IMR-90 (cell line): ENCODE data around the gene JMJD8. TPM values are rescaled to one million over a fixed set of nuclear protein-coding genes. Genes with fewer than 3 reads are reported as not detected.

Experiments used
- ATAC-seq: fragments of 200-7000 bp; cut with Tn5 transposase; 2 replicates; pipeline ENCODE4 v1.9.1; 2020; ENCODE audit warnings: low read depth, mild to moderate bottlenecking, moderate library complexity
- BruUV-seq: library from RNA; stranded (reverse); fragments of 400-500 nt; replicated peaks from 2 replicates; lab custom pipeline; 2021; lab: Mats Ljungman, UMichigan
- CTCF ChIA-PET: fragments of 300-600 bp; formaldehyde crosslinking; extraction: SDS; loops from one replicate; lab custom pipeline; 2021; ENCODE audit warnings: antibody characterized with exemption; lab: Yijun Ruan, JAX
- POLR2A ChIA-PET: fragments of 300-600 bp; sonication (Branson Sonifier 250); formaldehyde crosslinking; loops from one replicate; lab custom pipeline; 2022; ENCODE audit warnings: antibody characterized with exemption; ENCODE audit not compliant: unreplicated experiment; lab: Charles Lee
- DNase-seq: peaks from one replicate; pipeline ENCODE4 v3.0.0; 2013
- H2AFZ ChIP-seq: replicated peaks from 2 replicates; pipeline ENCODE3; 2013; ENCODE audit warnings: low read length, mild to moderate bottlenecking; ENCODE audit not compliant: poor library complexity
- H2AK5ac ChIP-seq: 2 replicates; pipeline ENCODE4 v1.6.1; 2013; ENCODE audit warnings: low read depth, low read length, inconsistent platforms
- H2AK9ac ChIP-seq: replicated peaks from 2 replicates; pipeline ENCODE3; 2013; ENCODE audit warnings: mild to moderate bottlenecking, low read depth, low read length, moderate library complexity; ENCODE audit not compliant: poor library complexity
- H2BK120ac ChIP-seq: 2 replicates; pipeline ENCODE4 v1.6.1; 2013; ENCODE audit warnings: low read depth, low read length, inconsistent platforms
- H2BK15ac ChIP-seq: 3 replicates; pipeline ENCODE4 v1.6.1; 2013; ENCODE audit warnings: low read depth, low read length, inconsistent platforms
- H2BK20ac ChIP-seq: 2 replicates; pipeline ENCODE4 v1.6.1; 2013; ENCODE audit warnings: low read depth, mild to moderate bottlenecking, inconsistent platforms, low read length, moderate library complexity
- H2BK5ac ChIP-seq: 2 replicates; pipeline ENCODE4 v1.6.1; 2013; ENCODE audit warnings: mild to moderate bottlenecking, low read depth, low read length, inconsistent platforms; ENCODE audit not compliant: poor library complexity, severe bottlenecking
- H3K14ac ChIP-seq: replicated peaks from 2 replicates; pipeline ENCODE4 v1.6.1; 2013; ENCODE audit warnings: low read depth, low read length, inconsistent platforms
- H3K18ac ChIP-seq: 2 replicates; pipeline ENCODE4 v1.6.1; 2013; ENCODE audit warnings: low read depth, low read length, control low read depth
- H3K23ac ChIP-seq: 2 replicates; pipeline ENCODE4 v1.6.1; 2013; ENCODE audit warnings: low read depth, low read length, inconsistent platforms
- H3K27ac ChIP-seq: 2 replicates; pipeline ENCODE4 v1.5.1; 2013; ENCODE audit warnings: mild to moderate bottlenecking, control low read depth, low read length; ENCODE audit not compliant: insufficient read depth
- H3K27me3 ChIP-seq: 2 replicates; pipeline ENCODE4 v1.6.1; 2013; ENCODE audit warnings: low read length; ENCODE audit not compliant: control insufficient read depth, insufficient read depth
- H3K36me3 ChIP-seq: 2 replicates; pipeline ENCODE4 v1.6.1; 2013; ENCODE audit warnings: low read length, mixed read lengths; ENCODE audit not compliant: control insufficient read depth, insufficient read depth
- H3K4ac ChIP-seq: 2 replicates; pipeline ENCODE4 v1.6.1; 2013; ENCODE audit warnings: low read depth, low read length, inconsistent platforms
- H3K4me1 ChIP-seq: 2 replicates; pipeline ENCODE4 v1.6.1; 2013; ENCODE audit warnings: low read length, mixed read lengths; ENCODE audit not compliant: control insufficient read depth, insufficient read depth
- H3K4me2 ChIP-seq: 2 replicates; pipeline ENCODE4 v1.6.1; 2013; ENCODE audit warnings: low read depth, mild to moderate bottlenecking, control low read depth, low read length, moderate library complexity
- H3K4me3 ChIP-seq: 2 replicates; pipeline ENCODE4 v1.5.1; 2013; ENCODE audit warnings: low read depth, mild to moderate bottlenecking, control low read depth, low read length, moderate library complexity; ENCODE audit not compliant: insufficient read depth
- H3K56ac ChIP-seq: 2 replicates; pipeline ENCODE4 v1.6.1; 2013; ENCODE audit warnings: low read length, inconsistent platforms; ENCODE audit not compliant: insufficient read depth; ENCODE audit errors: extremely low read depth
- H3K79me1 ChIP-seq, 2 experiments: 2 replicates each; pipeline ENCODE4 v1.6.1; 2013; ENCODE audit warnings: low read length in 2 of 2, inconsistent platforms in 1 of 2, low read depth in 1 of 2
- H3K9ac ChIP-seq: 2 replicates; pipeline ENCODE4 v1.6.1; 2013; ENCODE audit warnings: low read depth, low read length, control low read depth
- H3K9me1 ChIP-seq: 2 replicates; pipeline ENCODE4 v1.6.1; 2013; ENCODE audit warnings: low read length, inconsistent platforms; ENCODE audit not compliant: insufficient read depth
- H3K9me3 ChIP-seq: 2 replicates; pipeline ENCODE4 v1.6.1; 2013; ENCODE audit warnings: low read length; ENCODE audit not compliant: control insufficient read depth, insufficient read depth
- H4K20me1 ChIP-seq: 2 replicates; pipeline ENCODE4 v1.6.1; 2013; ENCODE audit warnings: low read length, inconsistent platforms; ENCODE audit not compliant: insufficient read depth
- H4K5ac ChIP-seq: 2 replicates; pipeline ENCODE4 v1.6.1; 2013; ENCODE audit warnings: mild to moderate bottlenecking, low read depth, low read length, control low read depth
- H4K8ac ChIP-seq, 2 experiments: 2 replicates each; pipeline ENCODE4 v1.6.1; 2013; ENCODE audit warnings: low read depth in 2 of 2, low read length in 2 of 2, control low read depth in 1 of 2, inconsistent platforms in 1 of 2
- H4K91ac ChIP-seq: 2 replicates; pipeline ENCODE4 v1.6.1; 2013; ENCODE audit warnings: low read depth, low read length, inconsistent platforms; ENCODE audit not compliant: insufficient read depth
- BHLHE40 ChIP-seq: fragments of 150-350 bp; IDR thresholded peaks from 2 replicates; pipeline ENCODE4 v1.6.1; 2016; ENCODE audit warnings: mild to moderate bottlenecking, low read depth, low read length
- CEBPB ChIP-seq: IDR thresholded peaks from 2 replicates; pipeline ENCODE4 v1.6.1; 2012; ENCODE audit warnings: low read depth, low read length, improper control_type of control experiment
- FOS ChIP-seq: fragments of 150-350 bp; IDR thresholded peaks from 2 replicates; pipeline ENCODE4 v1.6.1; 2016; ENCODE audit warnings: low read depth, low read length
- MAZ ChIP-seq: IDR thresholded peaks from 2 replicates; pipeline ENCODE4 v1.6.1; 2012; ENCODE audit warnings: low read depth, mild to moderate bottlenecking, low read length, improper control_type of control experiment, moderate library complexity, borderline replicate concordance
- NFE2L2 ChIP-seq: fragments of 150-350 bp; IDR thresholded peaks from 2 replicates; pipeline ENCODE4 v1.6.1; 2016; ENCODE audit warnings: low read depth, mild to moderate bottlenecking, low read length
- POLR2A ChIP-seq: IDR thresholded peaks from 2 replicates; pipeline ENCODE4 v1.6.1; 2012; ENCODE audit warnings: mild to moderate bottlenecking, low read depth, low read length
- RFX5 ChIP-seq: IDR thresholded peaks from 2 replicates; pipeline ENCODE4 v1.8.0; 2012; ENCODE audit warnings: low read depth, mild to moderate bottlenecking, low read length, moderate library complexity
- SMC3 ChIP-seq: fragments of 150-350 bp; IDR thresholded peaks from 2 replicates; pipeline ENCODE4 v1.6.1; 2016; ENCODE audit warnings: low read depth, mild to moderate bottlenecking, antibody characterized with exemption, low read length, moderate library complexity
- WGBS, 2 experiments: methylation state at CpG; one replicate each; pipeline versions ENCODE4 v1.1.5 to v1.1.7; 2013; ENCODE audit warnings: missing lambda C conversion rate in 2 of 2; ENCODE audit not compliant: insufficient read length in 1 of 2; ENCODE audit errors: extremely low coverage in 2 of 2; 5-methylcytosine and 5-hydroxymethylcytosine counted together
- dilution Hi-C: fragments of 300-500 bp; cut with HindIII; formaldehyde crosslinking; loops from one replicate; pipeline ENCODE4 v1.14.3; 2018; ENCODE audit warnings: low sequenced_read_pairs; ENCODE audit not compliant: unreplicated experiment
- in situ Hi-C: fragments of 300-500 bp; cut with MboI; formaldehyde crosslinking; loops from 3 replicates; pipeline ENCODE4 v1.14.3; 2019; ENCODE audit warnings: low sequenced_read_pairs, inconsistent platforms, mixed read lengths
- intact Hi-C: fragments of 100-400 bp; cut with micrococcal nuclease; formaldehyde crosslinking; loops from 2 replicates; pipeline ENCODE4 v1.10.0; 2022
- polyA plus RNA-seq, 3 experiments: library from polyadenylated mRNA; depleted of rRNA; stranded (reverse); fragments of >200 nt; gene quantifications; 2 replicates each; pipeline ENCODE4 v1.2.3, GENCODE V29; 2012; ENCODE audit warnings: low replicate concordance in 1 of 3
- total RNA-seq: library from RNA; depleted of rRNA; stranded (reverse); fragments of >200 nt; gene quantifications from 2 replicates; pipeline ENCODE4 v1.2.3, GENCODE V29; 2012

Gene JMJD8
- total and polyA plus RNA-seq, 2 of the 4 experiments (the other 2 are of a cell fraction), result 17.7 to 62.5 TPM

GRCh38 chr16:637081-638018 lies 46.8 kb downstream of the JMJD8 start:
- H4K91ac ChIP-seq, result no peak overlapping the region
- no peak overlapping the region for H3K56ac ChIP-seq
- peaks cover 12% of the 10 kb centered on the region; the same call in 1 of the 2 replicates for H3K36me3 ChIP-seq
- H2AFZ ChIP-seq, result peak overlapping the region; percentile 100
- peak overlapping the region; percentile 32; the same call in 1 of the 2 replicates for H4K5ac ChIP-seq
- peak; percentile 70 for ATAC-seq
- H2BK20ac ChIP-seq, result no peak overlapping the region
- peak overlapping the region; percentile 69 for H3K4ac ChIP-seq
- H3K4me2 ChIP-seq, result peak overlapping the region; percentile 89
- DNase-seq, result peak; percentile 81
- peaks cover 4% of the 10 kb centered on the region for H4K20me1 ChIP-seq
- POLR2A ChIA-PET, result no interaction called here
- H3K14ac ChIP-seq, result no peak overlapping the region
- peak overlapping the region; percentile 93; the same call in 1 of the 2 replicates for H3K9ac ChIP-seq
- dilution Hi-C loops (no loop called here), in situ Hi-C loops (no loop called here), intact Hi-C loops (loop anchor here (2.0 to 5.0 kb wide), 2 partner anchors 49 to 110 kb away; partner anchors contain the start of gene CAPN15)
- peak overlapping the region; percentile 47 for H2AK9ac ChIP-seq
- no peak overlapping the region for H3K23ac ChIP-seq
- no peak overlapping the region; the same call in 1 of the 2 replicates for H3K27ac ChIP-seq
- peaks cover 8% of the 10 kb centered on the region; the same call in 1 of the 2 replicates for H3K9me1 ChIP-seq
- TF ChIP-seq POLR2A, result no peak
- no peak for TF ChIP-seq RFX5
- no peak for TF ChIP-seq SMC3
- TF ChIP-seq MAZ, result no peak
- TF ChIP-seq BHLHE40, result no peak
- no peak for TF ChIP-seq NFE2L2
- TF ChIP-seq CEBPB, result no peak
- no peak for TF ChIP-seq FOS
- no TSS peak for BruUV-seq
- peaks cover 11% of the 10 kb centered on the region for H3K4me1 ChIP-seq
- H2AK5ac ChIP-seq, result 0 out of 2 replicates have a peak overlapping the region, but pooled peaks have one; percentile 11
- peak overlapping the region; percentile 97 for H3K4me3 ChIP-seq
- no peak overlapping the region for H2BK120ac ChIP-seq
- H4K8ac ChIP-seq, result peak overlapping the region in 1 of 2 experiments; percentile 70; a peak in 1 of 4 replicates
- CTCF ChIA-PET, result no interaction called here
- H2BK15ac ChIP-seq, result no peak overlapping the region
- no peaks in the 10 kb centered on the region for H3K27me3 ChIP-seq
- peaks cover 0 to 27% of the 10 kb centered on the region in 2 experiments; a peak in 2 of 4 replicates for H3K79me1 ChIP-seq
- peak overlapping the region; percentile 97 for H2BK5ac ChIP-seq
- 29% methylated on average over 15 of the region's 53 CpGs; no CpG with 5 or more reads in 1 of the 2 experiments for WGBS, 2 experiments
- no peaks in the 10 kb centered on the region for H3K9me3 ChIP-seq
- no peak overlapping the region for H3K18ac ChIP-seq
